HG03045 (cell line): ENCODE results near the gene RBM15B.
"Not testable (repeated sequence)": the region's sequence is repeated elsewhere in the genome, so short reads cannot be mapped to it uniquely, and the experiment has no call there.

ENCODE experiments used
- ATAC-seq: cut with Tn5 transposase; IDR thresholded peaks from one replicate; pipeline ENCODE4 v1.9.1; 2021; ENCODE audit warnings: mild to moderate bottlenecking, moderate library complexity; ENCODE audit not compliant: unreplicated experiment

Gene RBM15B

GRCh38 chr3:51391075-51391565 lies at the start of gene RBM15B:
Gene RBM15B (plus strand): TSS chr3:51391285. CDS start chr3:51391400, 115 bp downstream.
- ATAC-seq: peak; percentile 89

GRCh38 chr3:51343918-51344687 lies 47.0 kb upstream of the RBM15B start:
- no peak for ATAC-seq

- ATAC-seq: no peak
These were observed 40.3 kb upstream of the RBM15B start for GRCh38 chr3:51350751-51351150.

GRCh38 chr3:51353131-51353530 lies 38.0 kb upstream of the RBM15B start:
- ATAC-seq: no peak

GRCh38 chr3:51353691-51354090 lies 37.4 kb upstream of the RBM15B start:
- ATAC-seq: no peak

- ATAC-seq: no peak
These were observed 36.9 kb upstream of the RBM15B start for GRCh38 chr3:51354172-51354571.

- no peak for ATAC-seq
These were observed 36.1 kb upstream of the RBM15B start for GRCh38 chr3:51354731-51355615.

GRCh38 chr3:51355891-51356578 lies 35.0 kb upstream of the RBM15B start:
- ATAC-seq: no peak

- ATAC-seq: no peak
These were observed 33.2 kb upstream of the RBM15B start for GRCh38 chr3:51357856-51358255.

- ATAC-seq: no peak
These were observed 32.1 kb upstream of the RBM15B start for GRCh38 chr3:51358981-51359380.

- ATAC-seq: no peak
These were observed 30.3 kb upstream of the RBM15B start for GRCh38 chr3:51360806-51361205.

- ATAC-seq: no peak
These were observed 29.3 kb upstream of the RBM15B start for GRCh38 chr3:51361746-51362145.

- no peak for ATAC-seq
These were observed 28.6 kb upstream of the RBM15B start for GRCh38 chr3:51362476-51362875.

- ATAC-seq: not testable (repeated sequence)
These were observed 22.8 kb upstream of the RBM15B start for GRCh38 chr3:51368276-51368675.

- ATAC-seq: no peak
These were observed 19.0 kb upstream of the RBM15B start for GRCh38 chr3:51371943-51372557.

- no peak for ATAC-seq
These were observed 17.2 kb upstream of the RBM15B start for GRCh38 chr3:51373658-51374421.

GRCh38 chr3:51374456-51374855 lies 16.6 kb upstream of the RBM15B start:
- ATAC-seq: no peak

- ATAC-seq: no peak
These were observed 15.9 kb upstream of the RBM15B start for GRCh38 chr3:51375136-51375535.

- no peak for ATAC-seq
These were observed 15.5 kb upstream of the RBM15B start for GRCh38 chr3:51375571-51375970.

- ATAC-seq: no peak
These were observed 13.0 kb upstream of the RBM15B start for GRCh38 chr3:51378065-51378464.
